ENCODE data around the gene GBE1.

GBE1 gene

GRCh38 chr3:81758275-81758674 lies 3.2 kb downstream of the GBE1 start:
- no peaks in the 10 kb centered on the region for H3K27me3 ChIP-seq (ENCODE audit: insufficient read depth, low read length, poor library complexity, severe bottlenecking)
- H3K79me2 ChIP-seq (ENCODE audit: insufficient read depth, low read length): peaks cover 72% of the 10 kb centered on the region
- H3K4me3 ChIP-seq (ENCODE audit: low read length, poor library complexity, severe bottlenecking): peak overlapping the region; percentile 60
- H3K4me1 ChIP-seq (ENCODE audit: insufficient read depth, low read length, poor library complexity, severe bottlenecking): peaks cover 56% of the 10 kb centered on the region
- TF ChIP-seq, protein P1, sequence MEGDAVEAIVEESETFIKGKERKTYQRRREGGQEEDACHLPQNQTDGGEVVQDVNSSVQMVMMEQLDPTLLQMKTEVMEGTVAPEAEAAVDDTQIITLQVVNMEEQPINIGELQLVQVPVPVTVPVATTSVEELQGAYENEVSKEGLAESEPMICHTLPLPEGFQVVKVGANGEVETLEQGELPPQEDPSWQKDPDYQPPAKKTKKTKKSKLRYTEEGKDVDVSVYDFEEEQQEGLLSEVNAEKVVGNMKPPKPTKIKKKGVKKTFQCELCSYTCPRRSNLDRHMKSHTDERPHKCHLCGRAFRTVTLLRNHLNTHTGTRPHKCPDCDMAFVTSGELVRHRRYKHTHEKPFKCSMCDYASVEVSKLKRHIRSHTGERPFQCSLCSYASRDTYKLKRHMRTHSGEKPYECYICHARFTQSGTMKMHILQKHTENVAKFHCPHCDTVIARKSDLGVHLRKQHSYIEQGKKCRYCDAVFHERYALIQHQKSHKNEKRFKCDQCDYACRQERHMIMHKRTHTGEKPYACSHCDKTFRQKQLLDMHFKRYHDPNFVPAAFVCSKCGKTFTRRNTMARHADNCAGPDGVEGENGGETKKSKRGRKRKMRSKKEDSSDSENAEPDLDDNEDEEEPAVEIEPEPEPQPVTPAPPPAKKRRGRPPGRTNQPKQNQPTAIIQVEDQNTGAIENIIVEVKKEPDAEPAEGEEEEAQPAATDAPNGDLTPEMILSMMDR (conservative IDR thresholded peaks at IDR 0.05; ENCODE audit: low read length): no peak
- TF ChIP-seq EZH2phosphoT487 (IDR thresholded peaks at IDR 0.05; ENCODE audit: borderline replicate concordance): no peak
- H3F3A ChIP-seq (ENCODE audit: low read depth): 0 out of 2 replicates have a peak, but pooled peaks cover 3% of the 10 kb centered on the region
- H3K9ac ChIP-seq (ENCODE audit: low read depth, low read length, poor library complexity, severe bottlenecking): no peak overlapping the region
- H3K9me2 ChIP-seq (replicated peaks; ENCODE audit: low read depth, low read length): no peaks in the 10 kb centered on the region
- H3K36me3 ChIP-seq (ENCODE audit: insufficient read depth, low read length): peaks cover 11% of the 10 kb centered on the region; the same call in 1 of the 2 replicates
- no peak overlapping the region for H2AFZ ChIP-seq (ENCODE audit: low read length)
- H3K4me2 ChIP-seq (ENCODE audit: low read depth, low read length, poor library complexity, severe bottlenecking): peak overlapping the region; percentile 79
- peaks cover 9% of the 10 kb centered on the region for H4K20me1 ChIP-seq (ENCODE audit: insufficient read depth, low read length, poor library complexity, severe bottlenecking)
- peaks cover 15% of the 10 kb centered on the region; the same call in 1 of the 2 replicates for H3K9me3 ChIP-seq (ENCODE audit: insufficient read depth, low read depth, low read length)

DNA sequence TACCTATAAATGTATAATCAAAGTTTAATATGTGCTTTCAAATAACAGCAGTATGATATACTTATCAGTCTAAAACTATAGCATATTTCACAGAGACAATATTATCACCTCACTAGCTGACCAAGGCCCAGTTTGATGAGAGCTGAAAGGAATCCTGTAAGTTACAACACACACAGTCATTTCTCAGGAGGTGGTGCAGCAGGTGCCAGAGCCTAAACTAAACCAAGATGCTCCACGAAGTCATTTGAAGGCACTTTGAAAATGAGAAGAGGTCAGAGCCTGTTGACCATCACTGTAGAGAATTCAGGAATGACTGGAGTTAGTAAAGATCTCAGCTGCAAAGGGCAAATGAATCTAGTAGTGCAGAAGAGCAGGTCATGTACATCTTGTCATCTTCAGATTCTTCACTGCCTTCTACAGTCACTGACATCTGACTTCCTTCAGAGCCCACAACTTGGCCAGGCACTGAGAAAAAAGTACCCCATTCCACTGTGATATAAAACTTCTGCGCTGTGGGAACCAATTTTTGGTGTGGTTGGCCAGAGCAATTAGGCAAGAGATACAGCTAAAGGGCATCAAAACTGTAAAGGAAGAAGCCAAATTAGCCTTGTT lies 7.9 kb downstream of the GBE1 start:
- no peaks in the 10 kb centered on the region for H3F3A ChIP-seq (ENCODE audit: low read depth)
- peaks cover 53% of the 10 kb centered on the region for H3K4me1 ChIP-seq (ENCODE audit: insufficient read depth, low read length, poor library complexity, severe bottlenecking)
- H4K20me1 ChIP-seq (ENCODE audit: insufficient read depth, low read length, poor library complexity, severe bottlenecking): peaks cover 24% of the 10 kb centered on the region
- peaks cover 44% of the 10 kb centered on the region for H3K36me3 ChIP-seq (ENCODE audit: insufficient read depth, low read length)
- H2AFZ ChIP-seq (ENCODE audit: low read length): no peak overlapping the region
- H3K9me3 ChIP-seq (ENCODE audit: insufficient read depth, low read depth, low read length): peaks cover 11% of the 10 kb centered on the region; the same call in 1 of the 2 replicates
- H3K79me2 ChIP-seq (ENCODE audit: insufficient read depth, low read length): peaks cover 97% of the 10 kb centered on the region
- H3K4me2 ChIP-seq (ENCODE audit: low read depth, low read length, poor library complexity, severe bottlenecking): peak overlapping the region; percentile 62
- TF ChIP-seq, protein P1 (conservative IDR thresholded peaks at IDR 0.05; ENCODE audit: low read length): no peak
- TF ChIP-seq EZH2phosphoT487 (IDR thresholded peaks at IDR 0.05; ENCODE audit: borderline replicate concordance): no peak
- H3K27me3 ChIP-seq (ENCODE audit: insufficient read depth, low read length, poor library complexity, severe bottlenecking): no peaks in the 10 kb centered on the region
- H3K4me3 ChIP-seq (ENCODE audit: low read length, poor library complexity, severe bottlenecking): peak overlapping the region; percentile 53
- no peaks in the 10 kb centered on the region for H3K9me2 ChIP-seq (replicated peaks; ENCODE audit: low read depth, low read length)
- peak overlapping the region; percentile 1 for H3K9ac ChIP-seq (ENCODE audit: low read depth, low read length, poor library complexity, severe bottlenecking)

DNA sequence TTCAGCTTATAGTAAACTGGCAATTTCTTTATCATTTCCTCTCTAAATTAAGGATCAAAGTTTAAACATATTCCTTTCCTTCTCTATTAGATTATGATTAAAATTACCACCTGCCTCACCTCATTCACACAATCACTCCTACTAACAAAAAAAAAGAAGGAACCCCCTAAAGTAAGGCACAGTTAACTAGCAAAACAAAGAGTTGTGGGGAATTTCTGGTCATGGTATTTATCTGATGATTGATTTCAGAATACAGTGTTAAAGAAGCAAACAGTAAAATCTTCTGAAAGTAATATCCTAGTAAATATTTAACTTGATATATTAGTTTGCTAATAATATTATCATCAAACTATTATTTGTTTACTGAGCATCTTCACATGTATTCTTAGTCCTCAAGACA lies 8.8 kb downstream of the GBE1 start:
- Histone ChIP-seq H3K4me2 (ENCODE audit: low read depth, low read length, poor library complexity, severe bottlenecking) (peak overlapping the region; percentile 62), H3K9me3 (ENCODE audit: insufficient read depth, low read depth, low read length) (peaks cover 11% of the 10 kb centered on the region; the same call in 1 of the 2 replicates), H3K9ac (ENCODE audit: low read depth, low read length, poor library complexity, severe bottlenecking) (peak overlapping the region; percentile 1), H3F3A (ENCODE audit: low read depth) (no peaks in the 10 kb centered on the region), H3K4me3 (ENCODE audit: low read length, poor library complexity, severe bottlenecking) (peak overlapping the region; percentile 53), H3K9me2 (replicated peaks; ENCODE audit: low read depth, low read length) (no peaks in the 10 kb centered on the region), H4K20me1 (ENCODE audit: insufficient read depth, low read length, poor library complexity, severe bottlenecking) (peaks cover 24% of the 10 kb centered on the region), H3K36me3 (ENCODE audit: insufficient read depth, low read length) (peaks cover 44% of the 10 kb centered on the region), H3K27me3 (ENCODE audit: insufficient read depth, low read length, poor library complexity, severe bottlenecking) (no peaks in the 10 kb centered on the region), H2AFZ (ENCODE audit: low read length) (no peak overlapping the region), H3K79me2 (ENCODE audit: insufficient read depth, low read length) (peaks cover 97% of the 10 kb centered on the region), H3K4me1 (ENCODE audit: insufficient read depth, low read length, poor library complexity, severe bottlenecking) (peaks cover 44% of the 10 kb centered on the region)
- TF ChIP-seq, protein P1 (conservative IDR thresholded peaks at IDR 0.05; ENCODE audit: low read length): no peak
- no peak for TF ChIP-seq EZH2phosphoT487 (IDR thresholded peaks at IDR 0.05; ENCODE audit: borderline replicate concordance)

All from Loucy (cell line).